ENCODE measurements around the gene NEDD9. TPM values are rescaled to one million over a fixed set of nuclear protein-coding genes. Genes with fewer than 3 reads are reported as not detected.

Gene NEDD9
- total RNA-seq, 1 experiment from 2014 or later, result 0.28 TPM

- ChIA-PET CTCF (no interaction called here), POLR2A (no interaction called here)
- peak overlapping the region; percentile 36 to 53; a peak in 3 of 4 replicates for H3K4me3 ChIP-seq (ENCODE audit: low read depth in 2 of 2, low read length in 2 of 2)
- in situ Hi-C loops (cut with HindIII; ENCODE audit: low pct_unique_long_range_greater_than_20kb, low sequenced_read_pairs) (no loop called here), intact Hi-C loops (cut with micrococcal nuclease; ENCODE audit: unreplicated experiment) (no loop called here)
- no peaks in the 10 kb centered on the region for H3K4me1 ChIP-seq (ENCODE audit: control insufficient read depth, insufficient read depth, low read length)
- no peaks in the 10 kb centered on the region for H3K9me3 ChIP-seq (ENCODE audit: control insufficient read depth, insufficient read depth, low read depth, low read length)
- TF ChIP-seq SIN3A (IDR thresholded peaks at IDR 0.05; ENCODE audit: borderline replicate concordance, insufficient read depth, low read depth, low read length), result no peak
- TF ChIP-seq REST (IDR thresholded peaks at IDR 0.05; ENCODE audit: insufficient read depth in 1 of 2, low read depth in 2 of 2, low read length in 1 of 2), result no peak
- TF ChIP-seq CTCF (IDR thresholded peaks at IDR 0.05), result no peak
- no peak for TF ChIP-seq TCF7L2 (IDR thresholded peaks at IDR 0.05; ENCODE audit: low read depth, low read length)
- TF ChIP-seq POLR2AphosphoS5 (IDR thresholded peaks at IDR 0.05; ENCODE audit: low read depth, low read length), result no peak
- H3K36me3 ChIP-seq (ENCODE audit: control insufficient read depth, insufficient read depth, low read length), result no peaks in the 10 kb centered on the region
- no peak for ATAC-seq
- DNase-seq (ENCODE audit: low read depth, low spot score), result no peak
- no TSS peak for BruUV-seq (replicated peaks)
- H3K27ac ChIP-seq (ENCODE audit: low read length), result no peak overlapping the region
- H3K27me3 ChIP-seq (ENCODE audit: control insufficient read depth, insufficient read depth, low read length), result no peaks in the 10 kb centered on the region; the same call in 1 of the 2 replicates
These were observed 79.0 kb downstream of the NEDD9 start for GRCh38 chr6:11153447-11153846.

GRCh38 chr6:11152581-11152980 is 79.9 kb downstream of the NEDD9 start:
- CTCF ChIA-PET, result no interaction called here
- POLR2A ChIA-PET, result no interaction called here
- no TSS peak for BruUV-seq (replicated peaks)
- no peak overlapping the region for H3K4me3 ChIP-seq (ENCODE audit: low read depth in 2 of 2, low read length in 2 of 2)
- ATAC-seq (no peak), DNase-seq (ENCODE audit: low read depth, low spot score) (no peak)
- H3K4me1 ChIP-seq (ENCODE audit: control insufficient read depth, insufficient read depth, low read length), result no peaks in the 10 kb centered on the region
- in situ Hi-C loops (cut with HindIII; ENCODE audit: low pct_unique_long_range_greater_than_20kb, low sequenced_read_pairs), result no loop called here
- no peaks in the 10 kb centered on the region for H3K36me3 ChIP-seq (ENCODE audit: control insufficient read depth, insufficient read depth, low read length)
- no peak for TF ChIP-seq CTCF (IDR thresholded peaks at IDR 0.05)
- no peak for TF ChIP-seq REST (IDR thresholded peaks at IDR 0.05; ENCODE audit: insufficient read depth in 1 of 2, low read depth in 2 of 2, low read length in 1 of 2)
- no peaks in the 10 kb centered on the region; the same call in 1 of the 2 replicates for H3K27me3 ChIP-seq (ENCODE audit: control insufficient read depth, insufficient read depth, low read length)
- intact Hi-C loops (cut with micrococcal nuclease; ENCODE audit: unreplicated experiment), result no loop called here
- H3K9me3 ChIP-seq (ENCODE audit: control insufficient read depth, insufficient read depth, low read depth, low read length), result no peaks in the 10 kb centered on the region
- H3K27ac ChIP-seq (ENCODE audit: low read length), result no peak overlapping the region
